DOHH2 (cell line): ENCODE results near the gene TSGA10.

Experiments
- H3F3A ChIP-seq: fragments of 200-600 bp; sonication (generic), shearing (Covaris generic); 2 replicates; pipeline ENCODE4 v1.6.0; 2016; ENCODE audit warnings: antibody characterized with exemption, mild to moderate bottlenecking; ENCODE audit not compliant: control insufficient read depth, insufficient read depth
- H3K27ac ChIP-seq: fragments of 200-600 bp; sonication (generic); 2 replicates; pipeline ENCODE4 v1.5.1; 2014; ENCODE audit warnings: low read depth, mild to moderate bottlenecking, low read length, moderate library complexity
- H3K27me3 ChIP-seq: fragments of 200-600 bp; sonication (generic); 2 replicates; pipeline ENCODE4 v1.6.1; 2014; ENCODE audit warnings: mild to moderate bottlenecking, low read length, mixed read lengths; ENCODE audit not compliant: control insufficient read depth
- H3K36me3 ChIP-seq: fragments of 200-600 bp; sonication (generic); 2 replicates; pipeline ENCODE4 v1.6.1; 2014; ENCODE audit warnings: mild to moderate bottlenecking, low read length, moderate library complexity, mixed read lengths; ENCODE audit not compliant: control insufficient read depth
- H3K4me1 ChIP-seq: fragments of 200-600 bp; sonication (generic); 2 replicates; pipeline ENCODE4 v1.6.1; 2014; ENCODE audit warnings: mild to moderate bottlenecking, low read length, mixed read lengths; ENCODE audit not compliant: control insufficient read depth
- H3K4me2 ChIP-seq: fragments of 200-600 bp; sonication (generic); 2 replicates; pipeline ENCODE4 v1.6.0; 2014; ENCODE audit warnings: mild to moderate bottlenecking, low read length, moderate library complexity
- H3K4me3 ChIP-seq: fragments of 200-600 bp; sonication (generic); 2 replicates; pipeline ENCODE4 v1.5.1; 2014; ENCODE audit warnings: mild to moderate bottlenecking, low read length, mixed read lengths
- H3K79me2 ChIP-seq: fragments of 200-600 bp; sonication (generic); 2 replicates; pipeline ENCODE4 v1.6.1; 2014; ENCODE audit warnings: mild to moderate bottlenecking, low read length, mixed read lengths; ENCODE audit not compliant: control insufficient read depth
- H3K9me2 ChIP-seq: fragments of 200-600 bp; sonication (generic); replicated peaks from 2 replicates; pipeline ENCODE4 v1.6.1; 2014; ENCODE audit warnings: mild to moderate bottlenecking, low read length, mixed read lengths; ENCODE audit not compliant: control insufficient read depth
- H3K9me3 ChIP-seq: fragments of 200-600 bp; sonication (generic); 2 replicates; pipeline ENCODE4 v1.6.1; 2014; ENCODE audit warnings: antibody characterized with exemption, low read length, mixed read lengths; ENCODE audit not compliant: control insufficient read depth, insufficient read depth
- H4K20me1 ChIP-seq: fragments of 200-600 bp; sonication (generic); 2 replicates; pipeline ENCODE4 v1.6.0; 2014; ENCODE audit warnings: low read depth, mild to moderate bottlenecking, antibody characterized with exemption, low read length, moderate library complexity; ENCODE audit not compliant: control insufficient read depth, insufficient read depth
- CTCF ChIP-seq: fragments of 200-600 bp; sonication (generic); IDR thresholded peaks from one replicate; pipeline ENCODE4 v1.5.1; 2014; ENCODE audit warnings: antibody characterized with exemption, mild to moderate bottlenecking, low read depth, low read length; ENCODE audit not compliant: poor library complexity, severe bottlenecking
- EZH2phosphoT487 ChIP-seq: fragments of 200-600 bp; sonication (generic); IDR thresholded peaks from 2 replicates; pipeline ENCODE4 v1.6.1; 2017; ENCODE audit warnings: borderline replicate concordance, mild to moderate bottlenecking, antibody characterized with exemption, low read length, moderate library complexity, mixed read lengths

The TSGA10 gene

GRCh38 chr2:99169534-99169933 lies 14.8 kb upstream of the TSGA10 start:
- H4K20me1 ChIP-seq: no peaks in the 10 kb centered on the region
- no peaks in the 10 kb centered on the region for H3K27me3 ChIP-seq
- no peaks in the 10 kb centered on the region for H3K9me2 ChIP-seq
- H3F3A ChIP-seq: no peaks in the 10 kb centered on the region
- H3K4me3 ChIP-seq: no peak overlapping the region
- TF ChIP-seq CTCF (no peak), EZH2phosphoT487 (no peak)
- H3K4me2 ChIP-seq: no peak overlapping the region
- H3K79me2 ChIP-seq: no peaks in the 10 kb centered on the region; the same call in 1 of the 2 replicates
- no peaks in the 10 kb centered on the region for H3K4me1 ChIP-seq
- peaks cover 56% of the 10 kb centered on the region for H3K36me3 ChIP-seq
- H3K9me3 ChIP-seq: no peaks in the 10 kb centered on the region
- H3K27ac ChIP-seq: no peak overlapping the region

- H3K36me3 ChIP-seq: peaks cover 47% of the 10 kb centered on the region
- H3K27me3 ChIP-seq: no peaks in the 10 kb centered on the region
- no peaks in the 10 kb centered on the region for H4K20me1 ChIP-seq
- no peak for TF ChIP-seq EZH2phosphoT487
- no peak for TF ChIP-seq CTCF
- H3K79me2 ChIP-seq: no peaks in the 10 kb centered on the region
- no peaks in the 10 kb centered on the region for H3K4me1 ChIP-seq
- H3K4me2 ChIP-seq: no peak overlapping the region
- H3K9me3 ChIP-seq: no peaks in the 10 kb centered on the region
- no peak overlapping the region for H3K4me3 ChIP-seq
- H3K27ac ChIP-seq: no peak overlapping the region
- H3K9me2 ChIP-seq: no peaks in the 10 kb centered on the region
- no peaks in the 10 kb centered on the region for H3F3A ChIP-seq
These were observed 11.5 kb upstream of the TSGA10 start for GRCh38 chr2:99166218-99166617.

- peaks cover 27% of the 10 kb centered on the region for H3K36me3 ChIP-seq
- no peak for TF ChIP-seq EZH2phosphoT487
- TF ChIP-seq CTCF: no peak
- no peaks in the 10 kb centered on the region for H3F3A ChIP-seq
- no peak overlapping the region for H3K27ac ChIP-seq
- no peaks in the 10 kb centered on the region for H3K27me3 ChIP-seq
- H3K4me2 ChIP-seq: no peak overlapping the region
- H4K20me1 ChIP-seq: no peaks in the 10 kb centered on the region
- H3K4me3 ChIP-seq: no peak overlapping the region
- H3K9me2 ChIP-seq: no peaks in the 10 kb centered on the region
- H3K9me3 ChIP-seq: no peaks in the 10 kb centered on the region
- peaks cover 16% of the 10 kb centered on the region for H3K79me2 ChIP-seq
- peaks cover 21% of the 10 kb centered on the region for H3K4me1 ChIP-seq
These were observed 4.9 kb upstream of the TSGA10 start for GRCh38 chr2:99159594-99159993.

- peaks cover 30% of the 10 kb centered on the region for H3K4me1 ChIP-seq
- H3K36me3 ChIP-seq: peaks cover 27% of the 10 kb centered on the region
- no peak overlapping the region for H3K4me2 ChIP-seq
- H3K9me3 ChIP-seq: no peaks in the 10 kb centered on the region
- no peaks in the 10 kb centered on the region for H3K9me2 ChIP-seq
- TF ChIP-seq EZH2phosphoT487 (no peak), CTCF (peak; percentile 35)
- no peak overlapping the region for H3K4me3 ChIP-seq
- H3K27me3 ChIP-seq: no peaks in the 10 kb centered on the region
- no peak overlapping the region for H3K27ac ChIP-seq
- no peaks in the 10 kb centered on the region for H4K20me1 ChIP-seq
- no peaks in the 10 kb centered on the region for H3F3A ChIP-seq
- peaks cover 26% of the 10 kb centered on the region for H3K79me2 ChIP-seq
These were observed 3.9 kb upstream of the TSGA10 start for GRCh38 chr2:99158599-99158998.
